H9 (cell line): ENCODE results near the gene ITGB3. TPM values are rescaled to one million over a fixed set of nuclear protein-coding genes. Genes with fewer than 3 reads are reported as not detected.
"Not testable (repeated sequence)": the region's sequence is repeated elsewhere in the genome, so short reads cannot be mapped to it uniquely, and the experiment has no call there.

Source experiments
- DNase-seq: peaks from one replicate; pipeline ENCODE4 v3.0.0-alpha.2; 2017
- H2AFZ ChIP-seq: one replicate; pipeline ENCODE4 v1.6.1; 2013; ENCODE audit warnings: mild to moderate bottlenecking, low read length, control low read depth, moderate library complexity
- H2AK5ac ChIP-seq: 2 replicates; pipeline ENCODE4 v1.6.1; 2013; ENCODE audit warnings: low read length, control low read depth, mixed read lengths; ENCODE audit not compliant: insufficient read length
- H2BK120ac ChIP-seq: one replicate; pipeline ENCODE4 v1.6.1; 2013; ENCODE audit warnings: low read depth, mild to moderate bottlenecking, low read length, control low read depth, inconsistent platforms; ENCODE audit not compliant: poor library complexity, severe bottlenecking
- H2BK12ac ChIP-seq: 2 replicates; pipeline ENCODE4 v1.6.1; 2013; ENCODE audit warnings: low read length, control low read depth, mixed read lengths, low read depth; ENCODE audit not compliant: insufficient read length
- H2BK15ac ChIP-seq: 2 replicates; pipeline ENCODE4 v1.6.1; 2013; ENCODE audit warnings: low read depth, low read length, control low read depth
- H2BK20ac ChIP-seq: one replicate; pipeline ENCODE4 v1.6.1; 2013; ENCODE audit warnings: low read depth, mild to moderate bottlenecking, low read length, control low read depth, inconsistent platforms; ENCODE audit not compliant: poor library complexity, severe bottlenecking
- H2BK5ac ChIP-seq: 2 replicates; pipeline ENCODE4 v1.6.1; 2013; ENCODE audit warnings: low read length, control low read depth, mixed read lengths; ENCODE audit not compliant: insufficient read length
- H3K14ac ChIP-seq: 2 replicates; pipeline ENCODE4 v1.6.1; 2013; ENCODE audit warnings: low read length, control low read depth; ENCODE audit not compliant: insufficient read depth
- H3K18ac ChIP-seq: 2 replicates; pipeline ENCODE4 v1.6.1; 2013; ENCODE audit warnings: low read depth, mild to moderate bottlenecking, mixed read lengths, low read length, control low read depth; ENCODE audit not compliant: insufficient read length
- H3K23ac ChIP-seq: 2 replicates; pipeline ENCODE4 v1.6.1; 2013; ENCODE audit warnings: low read length, control low read depth, mixed read lengths, low read depth; ENCODE audit not compliant: insufficient read length
- H3K23me2 ChIP-seq: 2 replicates; pipeline ENCODE4 v1.6.1; 2013; ENCODE audit warnings: low read depth, mild to moderate bottlenecking, mixed read lengths, low read length, control low read depth; ENCODE audit not compliant: insufficient read length, poor library complexity, severe bottlenecking
- H3K27ac ChIP-seq: 2 replicates; pipeline ENCODE4 v1.5.1; 2013; ENCODE audit warnings: low read length, control low read depth, mixed read lengths, low read depth; ENCODE audit not compliant: insufficient read length
- H3K27me3 ChIP-seq: 2 replicates; pipeline ENCODE4 v1.6.1; 2013; ENCODE audit warnings: low read length, control low read depth, inconsistent platforms; ENCODE audit not compliant: insufficient read depth
- H3K4ac ChIP-seq: 2 replicates; pipeline ENCODE4 v1.6.1; 2013; ENCODE audit warnings: low read depth, mild to moderate bottlenecking, control low read depth, inconsistent platforms, low read length, moderate library complexity
- H3K4me1 ChIP-seq: 2 replicates; pipeline ENCODE4 v1.6.1; 2013; ENCODE audit warnings: low read length, control low read depth, inconsistent platforms; ENCODE audit not compliant: insufficient read depth
- H3K4me2 ChIP-seq: 2 replicates; pipeline ENCODE4 v1.6.1; 2013; ENCODE audit warnings: low read length, control low read depth, mixed read lengths; ENCODE audit not compliant: insufficient read length, insufficient read depth
- H3K56ac ChIP-seq: 2 replicates; pipeline ENCODE4 v1.6.1; 2013; ENCODE audit warnings: low read depth, mild to moderate bottlenecking, mixed read lengths, low read length, control low read depth; ENCODE audit not compliant: insufficient read length
- H3K79me1 ChIP-seq: 2 replicates; pipeline ENCODE4 v1.6.1; 2013; ENCODE audit warnings: low read depth, mild to moderate bottlenecking, moderate library complexity, low read length, control low read depth, inconsistent platforms; ENCODE audit not compliant: insufficient read depth, poor library complexity, severe bottlenecking
- H3K79me2 ChIP-seq: 2 replicates; pipeline ENCODE4 v1.6.1; 2013; ENCODE audit warnings: low read length, control low read depth, inconsistent platforms; ENCODE audit not compliant: insufficient read depth
- H3K9ac ChIP-seq: 2 replicates; pipeline ENCODE4 v1.6.1; 2013; ENCODE audit warnings: low read length, control low read depth, mixed read lengths; ENCODE audit not compliant: insufficient read length; ENCODE audit errors: extremely low read depth
- H3K9me3 ChIP-seq: one replicate; pipeline ENCODE4 v1.6.1; 2013; ENCODE audit warnings: low read depth, low read length, inconsistent platforms; ENCODE audit not compliant: control insufficient read depth
- H3T11ph ChIP-seq: one replicate; pipeline ENCODE4 v1.6.1; 2013; ENCODE audit warnings: mild to moderate bottlenecking, low read length, control low read depth, inconsistent platforms
- H4K20me1 ChIP-seq: one replicate; pipeline ENCODE4 v1.6.1; 2013; ENCODE audit not compliant: control insufficient read depth, insufficient read length, insufficient read depth
- H4K5ac ChIP-seq: 2 replicates; pipeline ENCODE4 v1.6.1; 2013; ENCODE audit warnings: low read depth, mild to moderate bottlenecking, mixed read lengths, low read length, control low read depth; ENCODE audit not compliant: insufficient read length
- H4K8ac ChIP-seq: replicated peaks from 2 replicates; pipeline ENCODE4 v1.6.1; 2013; ENCODE audit warnings: low read length, control low read depth, mixed read lengths, low read depth; ENCODE audit not compliant: insufficient read length
- H4K91ac ChIP-seq: 2 replicates; pipeline ENCODE4 v1.6.1; 2013; ENCODE audit warnings: low read depth, mild to moderate bottlenecking, moderate library complexity, mixed read lengths, low read length, control low read depth; ENCODE audit not compliant: insufficient read length
- H3K27ac Mint-ChIP-seq, 3 experiments: 2 replicates in 2 of 3; 3 replicates in 1 of 3; pipeline ENCODE4 v1.8.0; 2020 to 2021; ENCODE audit warnings: mixed read lengths in 3 of 3, mild to moderate bottlenecking in 1 of 3, moderate library complexity in 1 of 3
- H3K27me3 Mint-ChIP-seq: 2 replicates; pipeline ENCODE4 v1.8.0; 2021; ENCODE audit warnings: low read depth, mild to moderate bottlenecking, moderate library complexity, mixed read lengths
- H3K36me3 Mint-ChIP-seq, 3 experiments: 2 replicates in 2 of 3; 3 replicates in 1 of 3; pipeline ENCODE4 v1.8.0; 2020 to 2021; ENCODE audit warnings: low read depth in 3 of 3, mixed read lengths in 3 of 3; ENCODE audit not compliant: insufficient read depth in 1 of 3
- H3K4me1 Mint-ChIP-seq, 2 experiments: 2 replicates each; pipeline ENCODE4 v1.8.0; 2020; ENCODE audit warnings: mixed read lengths in 2 of 2
- H3K4me3 Mint-ChIP-seq, 2 experiments: 2 replicates in 1 of 2; 3 replicates in 1 of 2; pipeline ENCODE4 v1.8.0; 2020 to 2021; ENCODE audit warnings: mild to moderate bottlenecking in 2 of 2, mixed read lengths in 2 of 2, moderate library complexity in 1 of 2
- H3K9me3 Mint-ChIP-seq, 2 experiments: 2 replicates in 1 of 2; 3 replicates in 1 of 2; pipeline ENCODE4 v1.8.0; 2020; ENCODE audit warnings: mild to moderate bottlenecking in 2 of 2, mixed read lengths in 2 of 2, moderate library complexity in 1 of 2
- WGBS: extraction: QIAGEN DNeasy Blood & Tissue Kit; methylation state at CpG from one replicate; pipeline ENCODE4 v1.1.7; 2013; ENCODE audit warnings: missing lambda C conversion rate, low lambda C conversion rate, mixed read lengths; ENCODE audit not compliant: insufficient read length; ENCODE audit errors: extremely low coverage; 5-methylcytosine and 5-hydroxymethylcytosine counted together
- total RNA-seq: library from RNA; stranded (reverse); gene quantifications from 2 replicates; pipeline ENCODE4 v1.2.1, GENCODE V29; 2021
- TF ChIP-seq, protein P1 (sequence below): fragments of 200-600 bp; sonication (generic); conservative IDR thresholded peaks from 3 replicates; pipeline ENCODE4 v1.8.0; 2021; ENCODE audit warnings: antibody characterized with exemption, mild to moderate bottlenecking

Gene ITGB3
- total RNA-seq, 1 experiment from 2014 or later, result not detected

DNA sequence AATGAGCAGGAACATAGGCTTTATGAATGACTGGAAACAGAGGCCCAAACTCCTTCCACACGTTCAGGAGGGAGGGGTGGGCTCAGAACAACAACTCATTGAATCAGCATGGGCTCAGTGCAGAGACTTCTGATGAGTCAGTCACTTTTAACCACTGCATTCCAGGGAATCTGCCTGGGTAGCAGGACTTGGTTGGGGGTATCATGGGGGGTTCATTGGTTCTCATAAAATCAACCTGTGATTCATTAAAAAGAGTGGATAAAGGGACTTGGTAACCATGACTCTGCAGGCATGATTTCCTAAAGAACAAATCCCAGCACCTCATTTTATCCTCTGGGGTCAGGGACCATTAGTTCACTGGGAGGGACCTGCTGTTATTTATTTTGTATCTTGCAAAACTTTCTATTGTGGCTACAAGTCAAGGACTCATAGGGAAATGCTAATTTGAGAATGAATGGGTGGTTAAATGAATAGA, 13.8 kb downstream of the ITGB3 start:
- H3K9ac ChIP-seq, result no peak overlapping the region
- no peak overlapping the region for H3K27ac Mint-ChIP-seq
- H3K9me3 Mint-ChIP-seq, result peaks cover 10 to 15% of the 10 kb centered on the region in 2 experiments
- H3K23me2 ChIP-seq, result no peaks in the 10 kb centered on the region
- H3K18ac ChIP-seq, result no peak overlapping the region
- no peak overlapping the region for H2BK5ac ChIP-seq
- H2AK5ac ChIP-seq, result no peak overlapping the region
- no peak overlapping the region for H2BK120ac ChIP-seq
- H3K27ac ChIP-seq, result no peak overlapping the region
- DNase-seq, result no peak
- H2BK20ac ChIP-seq, result no peak overlapping the region
- H3K4me1 ChIP-seq, result no peaks in the 10 kb centered on the region
- H2AFZ ChIP-seq, result no peak overlapping the region
- no peak overlapping the region for H3K4ac ChIP-seq
- no peak overlapping the region for H2BK15ac ChIP-seq
- no peak overlapping the region for H4K5ac ChIP-seq
- no peak overlapping the region for H3K4me2 ChIP-seq
- no peak overlapping the region for H3T11ph ChIP-seq
- no peak overlapping the region for H4K8ac ChIP-seq
- H3K23ac ChIP-seq, result no peak overlapping the region
- WGBS, result no CpG with 5 or more reads among the region's 1 CpG
- H3K79me1 ChIP-seq, result no peaks in the 10 kb centered on the region
- no peak overlapping the region for H4K91ac ChIP-seq
- TF ChIP-seq, protein P1, sequence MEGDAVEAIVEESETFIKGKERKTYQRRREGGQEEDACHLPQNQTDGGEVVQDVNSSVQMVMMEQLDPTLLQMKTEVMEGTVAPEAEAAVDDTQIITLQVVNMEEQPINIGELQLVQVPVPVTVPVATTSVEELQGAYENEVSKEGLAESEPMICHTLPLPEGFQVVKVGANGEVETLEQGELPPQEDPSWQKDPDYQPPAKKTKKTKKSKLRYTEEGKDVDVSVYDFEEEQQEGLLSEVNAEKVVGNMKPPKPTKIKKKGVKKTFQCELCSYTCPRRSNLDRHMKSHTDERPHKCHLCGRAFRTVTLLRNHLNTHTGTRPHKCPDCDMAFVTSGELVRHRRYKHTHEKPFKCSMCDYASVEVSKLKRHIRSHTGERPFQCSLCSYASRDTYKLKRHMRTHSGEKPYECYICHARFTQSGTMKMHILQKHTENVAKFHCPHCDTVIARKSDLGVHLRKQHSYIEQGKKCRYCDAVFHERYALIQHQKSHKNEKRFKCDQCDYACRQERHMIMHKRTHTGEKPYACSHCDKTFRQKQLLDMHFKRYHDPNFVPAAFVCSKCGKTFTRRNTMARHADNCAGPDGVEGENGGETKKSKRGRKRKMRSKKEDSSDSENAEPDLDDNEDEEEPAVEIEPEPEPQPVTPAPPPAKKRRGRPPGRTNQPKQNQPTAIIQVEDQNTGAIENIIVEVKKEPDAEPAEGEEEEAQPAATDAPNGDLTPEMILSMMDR, result no peak
- H3K27me3 ChIP-seq, result no peaks in the 10 kb centered on the region
- H2BK12ac ChIP-seq, result no peak overlapping the region
- no peak overlapping the region for H3K56ac ChIP-seq
- H3K14ac ChIP-seq, result no peak overlapping the region
- H3K27me3 Mint-ChIP-seq, result peaks cover 5% of the 10 kb centered on the region; the same call in 1 of the 2 replicates
- no peak overlapping the region for H3K4me3 Mint-ChIP-seq
- H3K36me3 Mint-ChIP-seq, result peaks cover 3 to 13% (median 5%) of the 10 kb centered on the region in 3 experiments; a peak in 6 of 7 replicates
- no peaks in the 10 kb centered on the region for H3K79me2 ChIP-seq
- no peaks in the 10 kb centered on the region for H3K9me3 ChIP-seq
- H3K4me1 Mint-ChIP-seq, result peaks cover 4 to 8% of the 10 kb centered on the region in 2 experiments; a peak in 2 of 4 replicates
- H4K20me1 ChIP-seq, result no peaks in the 10 kb centered on the region

DNA sequence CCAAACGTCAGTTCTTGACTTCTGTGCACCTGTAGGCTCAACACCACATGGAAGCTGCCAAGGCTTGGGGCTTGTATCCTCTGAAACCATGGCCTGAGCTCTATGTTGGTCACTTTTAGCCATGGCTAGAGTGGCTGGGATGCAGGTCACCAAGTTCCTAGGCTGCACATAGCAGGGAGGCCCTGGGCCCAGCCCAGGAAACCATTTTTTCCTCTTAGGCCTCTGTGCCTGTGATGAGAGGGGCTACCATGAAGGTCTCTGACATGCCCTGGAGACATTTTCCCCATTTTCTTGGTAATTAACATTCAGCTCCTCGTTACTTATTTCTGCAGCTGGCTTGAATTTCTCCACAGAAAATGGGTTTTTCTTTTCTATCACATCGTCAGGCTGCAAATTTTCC, 15.3 kb downstream of the ITGB3 start:
- not testable (repeated sequence) for H2BK20ac ChIP-seq, H4K91ac ChIP-seq, H3K23me2 ChIP-seq, H3K27me3 Mint-ChIP-seq, H4K20me1 ChIP-seq, H3K79me2 ChIP-seq, H3K4me1 ChIP-seq, DNase-seq, H3K4ac ChIP-seq, H3K79me1 ChIP-seq, H3K23ac ChIP-seq, H3T11ph ChIP-seq, H3K18ac ChIP-seq, H3K9me3 ChIP-seq, H2BK120ac ChIP-seq, H3K27ac Mint-ChIP-seq, H3K9ac ChIP-seq, H2AFZ ChIP-seq, H3K56ac ChIP-seq, H4K8ac ChIP-seq, H3K27me3 ChIP-seq, H3K27ac ChIP-seq, H3K4me2 ChIP-seq, H3K14ac ChIP-seq, H2BK15ac ChIP-seq, H2BK12ac ChIP-seq, H3K4me1 Mint-ChIP-seq, H2BK5ac ChIP-seq, H2AK5ac ChIP-seq, H4K5ac ChIP-seq, H3K4me3 Mint-ChIP-seq
- Mint-ChIP-seq H3K36me3 (peaks cover 3 to 13% (median 5%) of the 10 kb centered on the region in 3 experiments; a peak in 6 of 7 replicates), H3K9me3 (peaks cover 10 to 15% of the 10 kb centered on the region in 2 experiments)
- no CpG with 5 or more reads among the region's 3 CpGs for WGBS
